Progenitor cell of endocrine pancreas (in vitro differentiated cells): ENCODE results near the gene GATA5. TPM values are rescaled to one million over a fixed set of nuclear protein-coding genes. Genes with fewer than 3 reads are reported as not detected.
A peak's percentile ranks its signal among the peaks of the same experiment; 100 is the strongest.

Source experiments
- DNase-seq: peaks from one replicate; pipeline ENCODE4 v3.0.0; 2021; ENCODE audit warnings: low spot score; ENCODE audit not compliant: unreplicated experiment
- H3K27ac Mint-ChIP-seq: 2 replicates; pipeline ENCODE4 v1.8.0; 2021; ENCODE audit warnings: mild to moderate bottlenecking, moderate library complexity, mixed read lengths
- H3K27me3 Mint-ChIP-seq: 2 replicates; pipeline ENCODE4 v1.8.0; 2021; ENCODE audit warnings: mixed read lengths
- H3K36me3 Mint-ChIP-seq: 2 replicates; pipeline ENCODE4 v1.8.0; 2022; ENCODE audit warnings: mixed read lengths; ENCODE audit not compliant: insufficient read depth
- H3K4me1 Mint-ChIP-seq: 2 replicates; pipeline ENCODE4 v1.8.0; 2021; ENCODE audit warnings: low read depth, mixed read lengths
- H3K4me3 Mint-ChIP-seq: 2 replicates; pipeline ENCODE4 v1.8.0; 2021; ENCODE audit warnings: low read depth, mild to moderate bottlenecking, moderate library complexity, mixed read lengths
- H3K9me3 Mint-ChIP-seq: 2 replicates; pipeline ENCODE4 v1.8.0; 2021; ENCODE audit warnings: low read depth, mixed read lengths
- CTCF ChIP-seq: fragments of 200-600 bp; sonication (generic); IDR thresholded peaks from one replicate; pipeline ENCODE4 v1.5.0; 2021; ENCODE audit warnings: antibody characterized with exemption, mild to moderate bottlenecking; ENCODE audit not compliant: unreplicated experiment
- total RNA-seq: library from RNA; stranded (reverse); gene quantifications from 2 replicates; pipeline ENCODE4 v1.2.1, GENCODE V29; 2021

Gene GATA5
- total RNA-seq, 1 donor from 2014 or later, result 3.8 TPM

DNA sequence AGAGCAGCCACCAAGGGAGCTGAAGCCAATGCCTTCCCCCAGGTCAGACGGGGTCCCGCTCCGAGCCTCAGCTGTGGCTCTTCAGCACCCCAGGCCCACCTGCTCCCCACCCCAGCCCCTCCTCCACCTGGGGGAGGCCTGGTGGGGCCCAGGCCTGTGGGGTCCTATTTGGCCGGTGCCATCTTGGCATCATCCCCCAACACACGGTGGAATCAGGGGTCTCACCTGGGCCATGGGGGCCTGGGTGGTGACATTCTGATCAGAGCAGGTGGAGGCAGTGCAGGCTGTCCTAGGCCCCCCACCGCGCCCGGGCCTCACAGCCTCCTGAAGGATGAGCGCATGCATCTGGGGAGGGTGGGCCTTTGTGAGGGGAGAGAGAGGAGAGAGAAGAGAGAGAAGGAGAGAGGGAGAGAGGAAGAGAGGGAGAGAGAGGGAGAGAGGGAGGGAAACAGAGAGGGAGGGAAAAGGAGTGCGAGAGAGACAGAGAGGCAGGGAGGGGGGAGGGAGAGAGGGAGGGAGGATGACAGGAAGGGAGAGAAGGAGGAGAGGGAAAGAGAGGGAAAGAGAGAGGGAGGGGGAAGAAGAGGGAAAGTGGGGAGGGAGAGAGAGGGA lies 24.5 kb downstream of the GATA5 start:
- H3K27me3 Mint-ChIP-seq, result peaks cover 18% of the 10 kb centered on the region
- DNase-seq, result no peak
- H3K9me3 Mint-ChIP-seq, result no peaks in the 10 kb centered on the region
- peaks cover 15% of the 10 kb centered on the region for H3K4me1 Mint-ChIP-seq
- no peak overlapping the region for H3K27ac Mint-ChIP-seq
- TF ChIP-seq CTCF, result no peak
- no peak overlapping the region for H3K4me3 Mint-ChIP-seq
- no peaks in the 10 kb centered on the region for H3K36me3 Mint-ChIP-seq

GRCh38 chr20:62449951-62450691 lies 25.7 kb downstream of the GATA5 start:
- no peaks in the 10 kb centered on the region for H3K36me3 Mint-ChIP-seq
- no peak overlapping the region for H3K4me3 Mint-ChIP-seq
- DNase-seq, result no peak
- no peak overlapping the region for H3K27ac Mint-ChIP-seq
- H3K4me1 Mint-ChIP-seq, result peaks cover 11% of the 10 kb centered on the region
- H3K9me3 Mint-ChIP-seq, result no peaks in the 10 kb centered on the region
- H3K27me3 Mint-ChIP-seq, result peaks cover 16% of the 10 kb centered on the region
- TF ChIP-seq CTCF, result no peak

- Mint-ChIP-seq H3K4me1 (peaks cover 7% of the 10 kb centered on the region), H3K27me3 (peaks cover 13% of the 10 kb centered on the region), H3K4me3 (no peak overlapping the region), H3K27ac (no peak overlapping the region), H3K36me3 (no peaks in the 10 kb centered on the region), H3K9me3 (no peaks in the 10 kb centered on the region)
- no peak for DNase-seq
- TF ChIP-seq CTCF, result no peak
Observed at GRCh38 chr20:62448788-62449187, 27.0 kb downstream of the GATA5 start.

DNA sequence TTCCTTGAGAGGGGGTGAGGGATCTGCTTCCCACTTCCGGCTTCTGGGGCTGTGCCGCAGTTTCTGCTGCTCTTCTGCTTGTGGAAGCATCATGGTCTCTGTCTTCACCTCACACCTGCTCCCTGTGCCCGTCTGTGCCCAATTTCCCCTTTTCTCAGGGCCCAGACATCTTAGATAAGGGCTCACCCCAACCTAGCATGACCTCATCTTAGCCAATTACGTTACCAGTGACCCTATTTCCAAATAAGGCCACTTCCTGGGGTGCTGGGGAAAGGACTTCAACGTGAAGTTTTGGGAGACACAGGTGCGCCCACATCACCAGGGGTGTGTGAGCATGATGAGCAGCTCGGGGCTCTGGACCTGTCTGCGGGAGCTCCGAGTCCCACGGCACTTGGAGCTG lies 27.8 kb downstream of the GATA5 start:
- Mint-ChIP-seq H3K27me3 (peaks cover 15% of the 10 kb centered on the region), H3K27ac (no peak overlapping the region), H3K4me1 (peaks cover 7% of the 10 kb centered on the region), H3K9me3 (no peaks in the 10 kb centered on the region), H3K4me3 (no peak overlapping the region), H3K36me3 (no peaks in the 10 kb centered on the region)
- DNase-seq, result no peak
- TF ChIP-seq CTCF, result no peak

- peak overlapping the region; percentile 23 for H3K27ac Mint-ChIP-seq
- H3K9me3 Mint-ChIP-seq, result no peaks in the 10 kb centered on the region
Observed at GRCh38 chr20:62446888-62447869, 28.6 kb downstream of the GATA5 start.

More at GRCh38 chr20:62446888-62447869, 28.6 kb downstream of the GATA5 start:
- TF ChIP-seq CTCF, result no peak
- H3K36me3 Mint-ChIP-seq, result no peaks in the 10 kb centered on the region
- H3K4me3 Mint-ChIP-seq, result no peak overlapping the region
- H3K4me1 Mint-ChIP-seq, result peaks cover 7% of the 10 kb centered on the region
- DNase-seq, result no peak
- H3K27me3 Mint-ChIP-seq, result peaks cover 18% of the 10 kb centered on the region
